Islet of Langerhans (tissue), 1 donor: Measurements from ENCODE around the gene PNP.
"Not testable (repeated sequence)": the region's sequence is repeated elsewhere in the genome, so short reads cannot be mapped to it uniquely, and the experiment has no call there.

Experiments used
- FAIRE-seq: peaks from one replicate; lab custom pipeline; 2011; peaks lifted over from hg19 to GRCh38; lab: Jason Lieb, UNC

PNP gene

GRCh38 chr14:20492486-20492885, 23.3 kb downstream of the PNP start:
- FAIRE-seq, result no peak

GRCh38 chr14:20493634-20494033, 24.4 kb downstream of the PNP start:
- no peak for FAIRE-seq

- FAIRE-seq, result no peak
Observed at GRCh38 chr14:20494935-20495766, 25.9 kb downstream of the PNP start.

GRCh38 chr14:20498622-20499021, 29.4 kb downstream of the PNP start:
- FAIRE-seq, result no peak

GRCh38 chr14:20499108-20499507, 29.9 kb downstream of the PNP start:
- FAIRE-seq, result no peak

GRCh38 chr14:20499881-20500280, 30.7 kb downstream of the PNP start:
- FAIRE-seq, result no peak

- no peak for FAIRE-seq
Observed at GRCh38 chr14:20501346-20501745, 32.1 kb downstream of the PNP start.

- no peak for FAIRE-seq
Observed at GRCh38 chr14:20503898-20504297, 34.7 kb downstream of the PNP start.

GRCh38 chr14:20506276-20506675, 37.1 kb downstream of the PNP start:
- not testable (repeated sequence) for FAIRE-seq

GRCh38 chr14:20506752-20507151, 37.5 kb downstream of the PNP start:
- not testable (repeated sequence) for FAIRE-seq

- FAIRE-seq, result not testable (repeated sequence)
Observed at GRCh38 chr14:20507537-20507936, 38.3 kb downstream of the PNP start.

- no peak for FAIRE-seq
Observed at GRCh38 chr14:20508367-20508766, 39.2 kb downstream of the PNP start.

GRCh38 chr14:20512177-20512905, 43.1 kb downstream of the PNP start:
- FAIRE-seq, result no peak

GRCh38 chr14:20515846-20516245, 46.6 kb downstream of the PNP start:
- no peak for FAIRE-seq

GRCh38 chr14:20516921-20517320, 47.7 kb downstream of the PNP start:
- no peak for FAIRE-seq

- FAIRE-seq, result no peak
Observed at GRCh38 chr14:20522332-20522731, 53.1 kb downstream of the PNP start.

- no peak for FAIRE-seq
Observed at GRCh38 chr14:20524027-20524426, 54.8 kb downstream of the PNP start.
